ENCODE data around the gene TMC6.
"Not testable (repeated sequence)": the region's sequence is repeated elsewhere in the genome, so short reads cannot be mapped to it uniquely, and the experiment has no call there.

DNA sequence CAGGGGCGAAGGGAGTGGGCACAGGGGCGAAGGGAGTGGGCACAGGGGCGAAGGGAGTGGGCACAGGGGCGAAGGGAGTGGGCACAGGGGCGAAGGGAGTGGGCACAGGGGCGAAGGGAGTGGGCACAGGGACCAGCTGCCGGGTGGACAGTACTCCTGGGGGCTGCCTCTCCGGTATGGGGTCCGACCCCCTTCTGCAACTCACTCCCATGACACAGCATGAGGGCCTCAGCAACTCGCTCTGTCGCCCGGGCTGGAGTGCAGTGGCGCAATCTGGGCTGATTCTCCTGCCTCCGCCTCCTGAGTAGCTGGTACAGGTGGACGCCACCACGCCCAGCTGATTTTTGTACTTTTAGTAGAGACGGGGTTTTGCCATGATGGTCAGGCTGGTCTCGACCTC is 12.8 kb downstream of the TMC6 start:
- TF ChIP-seq, protein P1, sequence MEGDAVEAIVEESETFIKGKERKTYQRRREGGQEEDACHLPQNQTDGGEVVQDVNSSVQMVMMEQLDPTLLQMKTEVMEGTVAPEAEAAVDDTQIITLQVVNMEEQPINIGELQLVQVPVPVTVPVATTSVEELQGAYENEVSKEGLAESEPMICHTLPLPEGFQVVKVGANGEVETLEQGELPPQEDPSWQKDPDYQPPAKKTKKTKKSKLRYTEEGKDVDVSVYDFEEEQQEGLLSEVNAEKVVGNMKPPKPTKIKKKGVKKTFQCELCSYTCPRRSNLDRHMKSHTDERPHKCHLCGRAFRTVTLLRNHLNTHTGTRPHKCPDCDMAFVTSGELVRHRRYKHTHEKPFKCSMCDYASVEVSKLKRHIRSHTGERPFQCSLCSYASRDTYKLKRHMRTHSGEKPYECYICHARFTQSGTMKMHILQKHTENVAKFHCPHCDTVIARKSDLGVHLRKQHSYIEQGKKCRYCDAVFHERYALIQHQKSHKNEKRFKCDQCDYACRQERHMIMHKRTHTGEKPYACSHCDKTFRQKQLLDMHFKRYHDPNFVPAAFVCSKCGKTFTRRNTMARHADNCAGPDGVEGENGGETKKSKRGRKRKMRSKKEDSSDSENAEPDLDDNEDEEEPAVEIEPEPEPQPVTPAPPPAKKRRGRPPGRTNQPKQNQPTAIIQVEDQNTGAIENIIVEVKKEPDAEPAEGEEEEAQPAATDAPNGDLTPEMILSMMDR (conservative IDR thresholded peaks at IDR 0.05; ENCODE audit: low read depth, low read length) = not testable (repeated sequence)
- TF ChIP-seq EZH2 (IDR thresholded peaks at IDR 0.05; ENCODE audit: borderline replicate concordance, low read depth, low read length, poor library complexity, severe bottlenecking) = not testable (repeated sequence)
